Smooth muscle cell (in vitro differentiated cells): ENCODE results near the gene DHRS4L2. TPM values are rescaled to one million over a fixed set of nuclear protein-coding genes. Genes with fewer than 3 reads are reported as not detected.

Source experiments
- DNase-seq: peaks from one replicate; lab custom pipeline; 2025; ENCODE audit not compliant: unreplicated experiment; lab: John Stamatoyannopoulos, UW
- H2AFZ ChIP-seq: fragments of 200-600 bp; sonication (generic); 2 replicates; pipeline ENCODE4 v1.6.0; 2016; ENCODE audit warnings: antibody characterized with exemption, low read depth, mild to moderate bottlenecking
- H3F3A ChIP-seq: fragments of 200-600 bp; sonication (generic); 2 replicates; pipeline ENCODE4 v1.6.0; 2017; ENCODE audit warnings: antibody characterized with exemption, low read depth
- H3K27ac ChIP-seq: fragments of 200-600 bp; sonication (generic); 2 replicates; pipeline ENCODE4 v1.5.1; 2016; ENCODE audit warnings: low read depth, mild to moderate bottlenecking
- H3K27me3 ChIP-seq: fragments of 200-600 bp; sonication (generic); 2 replicates; pipeline ENCODE4 v1.6.1; 2016; ENCODE audit warnings: low read depth, mild to moderate bottlenecking
- H3K36me3 ChIP-seq: fragments of 200-600 bp; sonication (generic); 2 replicates; pipeline ENCODE4 v1.5.1; 2016; ENCODE audit warnings: low read depth
- H3K4me1 ChIP-seq: fragments of 200-600 bp; sonication (generic); 2 replicates; pipeline ENCODE4 v1.5.1; 2016; ENCODE audit warnings: low read depth
- H3K4me2 ChIP-seq: fragments of 200-600 bp; sonication (generic); 2 replicates; pipeline ENCODE4 v1.6.0; 2016; ENCODE audit warnings: mild to moderate bottlenecking
- H3K4me3 ChIP-seq: fragments of 200-600 bp; sonication (generic); 2 replicates; pipeline ENCODE4 v1.5.1; 2016; ENCODE audit warnings: mild to moderate bottlenecking
- H3K79me2 ChIP-seq: fragments of 200-600 bp; sonication (generic); 2 replicates; pipeline ENCODE4 v1.6.0; 2016; ENCODE audit warnings: low read depth, mild to moderate bottlenecking
- H3K9ac ChIP-seq: fragments of 200-600 bp; sonication (generic); 2 replicates; pipeline ENCODE4 v1.6.0; 2016; ENCODE audit warnings: low read depth
- H3K9me3 ChIP-seq: fragments of 200-600 bp; sonication (generic); replicated peaks from 2 replicates; pipeline ENCODE4 v1.5.1; 2016; ENCODE audit warnings: low read depth
- H4K20me1 ChIP-seq: fragments of 200-600 bp; sonication (generic); 2 replicates; pipeline ENCODE4 v1.6.0; 2016; ENCODE audit warnings: low read depth
- CTCF ChIP-seq: fragments of 200-600 bp; sonication (generic); IDR thresholded peaks from 2 replicates; pipeline ENCODE4 v1.5.1; 2017; ENCODE audit warnings: borderline replicate concordance, mild to moderate bottlenecking, antibody characterized with exemption; ENCODE audit not compliant: insufficient read depth, poor library complexity, severe bottlenecking
- WGBS: methylation state at CpG from one replicate; pipeline ENCODE4 v1.1.7; 2016; ENCODE audit warnings: low lambda C conversion rate; 5-methylcytosine and 5-hydroxymethylcytosine counted together
- polyA plus RNA-seq: library from polyadenylated mRNA; unstranded; fragments of >200 nt; fragmentation: Nextera tagmentation; extraction: Ambion mirVana; gene quantifications from 2 replicates; pipeline ENCODE4 v1.2.1, GENCODE V29; 2016
- total RNA-seq: library from RNA; depleted of rRNA; stranded (reverse); fragments of >200 nt; gene quantifications from 2 replicates; pipeline ENCODE4 v1.2.3, GENCODE V29; 2014

The DHRS4L2 gene
- total and polyA plus RNA-seq, 2 experiments from 2014 or later = 8.2 to 21.5 TPM

DNA sequence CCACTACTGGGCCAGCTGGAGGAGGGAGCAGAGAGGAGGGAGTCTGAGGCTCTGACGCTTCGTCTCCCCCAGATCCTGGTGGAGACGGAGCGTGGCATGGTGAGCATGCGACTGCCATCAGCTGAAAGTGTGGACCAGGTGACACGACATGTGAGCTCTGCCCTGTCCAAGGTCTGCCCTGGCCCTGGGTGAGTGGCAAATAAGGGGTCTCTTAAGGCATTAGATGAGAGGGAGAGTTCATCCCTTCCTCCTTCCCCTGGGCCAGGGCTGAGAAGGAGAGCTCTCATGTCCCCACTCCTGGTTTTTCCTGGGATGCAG is 65.6 kb downstream of the DHRS4L2 start:
- H4K20me1 ChIP-seq = no peaks in the 10 kb centered on the region
- H3K9me3 ChIP-seq = no peaks in the 10 kb centered on the region
- H3K79me2 ChIP-seq = no peaks in the 10 kb centered on the region
- no peaks in the 10 kb centered on the region for H3K4me1 ChIP-seq
- TF ChIP-seq CTCF = no peak
- H3K9ac ChIP-seq = no peak overlapping the region
- WGBS = 73% methylated on average over 6 of the region's 6 CpGs
- H3K27ac ChIP-seq = no peak overlapping the region
- H3K4me3 ChIP-seq = no peak overlapping the region
- peaks cover 21% of the 10 kb centered on the region for H3K27me3 ChIP-seq
- no peak for DNase-seq
- H3K4me2 ChIP-seq = no peak overlapping the region
- H3F3A ChIP-seq = no peaks in the 10 kb centered on the region
- H3K36me3 ChIP-seq = no peaks in the 10 kb centered on the region
- no peak overlapping the region for H2AFZ ChIP-seq

GRCh38 chr14:24054646-24055045 is 65.9 kb downstream of the DHRS4L2 start:
- DNase-seq = no peak
- no peak overlapping the region for H3K27ac ChIP-seq
- no peaks in the 10 kb centered on the region for H3K36me3 ChIP-seq
- WGBS = 89% methylated on average over 9 of the region's 9 CpGs
- no peaks in the 10 kb centered on the region for H4K20me1 ChIP-seq
- H3K79me2 ChIP-seq = no peaks in the 10 kb centered on the region
- H3K27me3 ChIP-seq = peaks cover 21% of the 10 kb centered on the region
- no peak for TF ChIP-seq CTCF
- no peak overlapping the region for H3K4me2 ChIP-seq
- no peaks in the 10 kb centered on the region for H3K4me1 ChIP-seq
- H2AFZ ChIP-seq = no peak overlapping the region
- H3K9ac ChIP-seq = no peak overlapping the region
- H3K9me3 ChIP-seq = no peaks in the 10 kb centered on the region
- no peaks in the 10 kb centered on the region for H3F3A ChIP-seq
- no peak overlapping the region for H3K4me3 ChIP-seq

Other genes starting within 250 kb of the DHRS4L2 start
- gene DHRS4, start 35.2 kb upstream of the DHRS4L2 start, total RNA-seq = 16.7 and 33.1 TPM in 2 replicates
- gene DHRS4, start 35.2 kb upstream of the DHRS4L2 start, polyA plus RNA-seq = 30.9 and 37.4 TPM in 2 replicates
- gene CARMIL3, start 63.1 kb downstream of the DHRS4L2 start, total RNA-seq = 0.04 TPM in 1 of 2 replicates, not detected in the other
- gene CARMIL3, start 63.1 kb downstream of the DHRS4L2 start, polyA plus RNA-seq = 0.11 TPM in 1 of 2 replicates, not detected in the other
- not detected in 2 replicates for gene CPNE6, start 82.6 kb downstream of the DHRS4L2 start, total RNA-seq
- not detected in 2 replicates for gene CPNE6, start 82.6 kb downstream of the DHRS4L2 start, polyA plus RNA-seq
- 21.5 and 25.6 TPM in 2 replicates for gene PCK2, start 105.4 kb downstream of the DHRS4L2 start, total RNA-seq
- gene PCK2, start 105.4 kb downstream of the DHRS4L2 start, polyA plus RNA-seq = 40.4 and 46.1 TPM in 2 replicates
- 43.6 and 46.1 TPM in 2 replicates for gene DCAF11, start 125.8 kb downstream of the DHRS4L2 start, total RNA-seq
- gene DCAF11, start 125.8 kb downstream of the DHRS4L2 start, polyA plus RNA-seq = 31.8 and 39.3 TPM in 2 replicates
- gene NRL, start 126.0 kb downstream of the DHRS4L2 start, total RNA-seq = 0.18 and 1.9 TPM in 2 replicates
- gene NRL, start 126.0 kb downstream of the DHRS4L2 start, polyA plus RNA-seq = 1.3 and 2.6 TPM in 2 replicates
- 2.7 TPM in 1 of 2 replicates, not detected in the other for gene FITM1, start 141.7 kb downstream of the DHRS4L2 start, total RNA-seq
- 0.31 and 1.1 TPM in 2 replicates for gene FITM1, start 141.7 kb downstream of the DHRS4L2 start, polyA plus RNA-seq
- gene PSME1, start 147.3 kb downstream of the DHRS4L2 start, total RNA-seq = 41.4 and 49.4 TPM in 2 replicates
- gene PSME1, start 147.3 kb downstream of the DHRS4L2 start, polyA plus RNA-seq = 94.1 and 114 TPM in 2 replicates
- 6.3 and 13.0 TPM in 2 replicates for gene EMC9, start 152.7 kb downstream of the DHRS4L2 start, total RNA-seq
- gene EMC9, start 152.7 kb downstream of the DHRS4L2 start, polyA plus RNA-seq = 11.9 and 16.9 TPM in 2 replicates
- 40.7 and 53.2 TPM in 2 replicates for gene PSME2, start 157.7 kb downstream of the DHRS4L2 start, total RNA-seq
- 164 and 166 TPM in 2 replicates for gene PSME2, start 157.7 kb downstream of the DHRS4L2 start, polyA plus RNA-seq
- gene RNF31, start 158.6 kb downstream of the DHRS4L2 start, total RNA-seq = 39.3 and 74.8 TPM in 2 replicates
- gene RNF31, start 158.6 kb downstream of the DHRS4L2 start, polyA plus RNA-seq = 23.3 and 25.4 TPM in 2 replicates
- gene IRF9, start 172.3 kb downstream of the DHRS4L2 start, total RNA-seq = 38.2 and 42.7 TPM in 2 replicates
- gene IRF9, start 172.3 kb downstream of the DHRS4L2 start, polyA plus RNA-seq = 42.0 and 58.3 TPM in 2 replicates
- gene REC8, start 183.2 kb downstream of the DHRS4L2 start, total RNA-seq = 5.7 and 9.3 TPM in 2 replicates
- 16.8 and 26.7 TPM in 2 replicates for gene REC8, start 183.2 kb downstream of the DHRS4L2 start, polyA plus RNA-seq
- gene IPO4, start 199.9 kb downstream of the DHRS4L2 start, total RNA-seq = 14.7 and 82.6 TPM in 2 replicates
- 20.5 and 26.6 TPM in 2 replicates for gene IPO4, start 199.9 kb downstream of the DHRS4L2 start, polyA plus RNA-seq
- gene TM9SF1, start 206.5 kb downstream of the DHRS4L2 start, total RNA-seq = 66.6 and 72.1 TPM in 2 replicates
- 86.5 and 95.8 TPM in 2 replicates for gene TM9SF1, start 206.5 kb downstream of the DHRS4L2 start, polyA plus RNA-seq
- 0.85 TPM in 1 of 2 replicates, not detected in the other for gene TSSK4, start 216.8 kb downstream of the DHRS4L2 start, total RNA-seq
- 0.89 and 1.3 TPM in 2 replicates for gene TSSK4, start 216.8 kb downstream of the DHRS4L2 start, polyA plus RNA-seq
- gene CHMP4A, start 224.6 kb downstream of the DHRS4L2 start, total RNA-seq = 29.7 and 32.5 TPM in 2 replicates
- gene CHMP4A, start 224.6 kb downstream of the DHRS4L2 start, polyA plus RNA-seq = 46.8 and 63.9 TPM in 2 replicates
- gene MDP1, start 227.1 kb downstream of the DHRS4L2 start, total RNA-seq = 31.0 and 33.0 TPM in 2 replicates
- gene MDP1, start 227.1 kb downstream of the DHRS4L2 start, polyA plus RNA-seq = 36.8 and 42.3 TPM in 2 replicates
- 209 and 211 TPM in 2 replicates for gene NEDD8, start 243.4 kb downstream of the DHRS4L2 start, total RNA-seq
- 375 and 432 TPM in 2 replicates for gene NEDD8, start 243.4 kb downstream of the DHRS4L2 start, polyA plus RNA-seq
- 38.8 and 65.0 TPM in 2 replicates for gene GMPR2, start 244.0 kb downstream of the DHRS4L2 start, total RNA-seq
- gene GMPR2, start 244.0 kb downstream of the DHRS4L2 start, polyA plus RNA-seq = 43.4 and 55.9 TPM in 2 replicates